Colonic mucosa (tissue), 4 donors: ENCODE data around the gene SIGLEC6. TPM values are rescaled to one million over a fixed set of nuclear protein-coding genes. Genes with fewer than 3 reads are reported as not detected.

Experiments
- DNase-seq: peaks from one replicate; pipeline ENCODE4 v3.0.0-alpha.2; 2020
- H3K27ac ChIP-seq: fragments of 200-600 bp; one replicate; pipeline ENCODE4 v1.8.0; 2021
- H3K27me3 ChIP-seq: fragments of 200-600 bp; one replicate; pipeline ENCODE4 v1.8.0; 2021
- H3K36me3 ChIP-seq: fragments of 200-600 bp; one replicate; pipeline ENCODE4 v1.8.0; 2021
- H3K4me1 ChIP-seq: fragments of 200-600 bp; one replicate; pipeline ENCODE4 v1.8.0; 2021; ENCODE audit warnings: mild to moderate bottlenecking
- H3K4me3 ChIP-seq: fragments of 200-600 bp; one replicate; pipeline ENCODE4 v1.8.0; 2021
- H3K9ac ChIP-seq, 2 donors: one replicate each; pipeline ENCODE4 v1.7.0; 2013; ENCODE audit warnings: control low read depth in 2 of 2, low read depth in 2 of 2, low read length in 2 of 2
- H3K9me3 ChIP-seq: fragments of 200-600 bp; one replicate; pipeline ENCODE4 v1.8.0; 2021
- CTCF ChIP-seq: fragments of 200-600 bp; IDR thresholded peaks from one replicate; pipeline ENCODE4 v1.8.0; 2022; ENCODE audit warnings: antibody characterized with exemption, mild to moderate bottlenecking
- intact Hi-C: fragments of 100-400 bp; cut with DNase I; formaldehyde crosslinking; loops from one replicate; pipeline ENCODE4 v1.14.1; 2022
- total RNA-seq, 2 donors: library from RNA; stranded (reverse); fragmentation: NEBNext Ultra II Directional in 1 of 2; extraction: Animal tissue kit (Norgen Biotek cat#: 25700) in 1 of 2; gene quantifications; one replicate each; pipeline ENCODE4 v1.2.1, GENCODE V29; 2021
- donor health status: healthy.
- donor health status: DM: no; HTN: no; CAD: no.
- donor health status: DM: no; HTN: no; CAD: no.

SIGLEC6 gene
- total RNA-seq, 2 donors from 2014 or later, result 0.98 to 1.9 TPM

GRCh38 chr19:51472607-51473006 is 58.9 kb downstream of the SIGLEC6 start:
- H3K27me3 ChIP-seq, result no peaks in the 10 kb centered on the region
- no peak overlapping the region for H3K27ac ChIP-seq
- no peaks in the 10 kb centered on the region for H3K9me3 ChIP-seq
- intact Hi-C loops, result loop anchor here (5.0 kb wide), 2 partner anchors 40 to 185 kb away; no protein-coding TSS in a partner anchor
- H3K4me3 ChIP-seq, result no peak overlapping the region
- no peak overlapping the region for H3K9ac ChIP-seq
- no peak for DNase-seq
- H3K4me1 ChIP-seq, result no peaks in the 10 kb centered on the region
- no peaks in the 10 kb centered on the region for H3K36me3 ChIP-seq
- TF ChIP-seq CTCF, result no peak

- H3K9me3 ChIP-seq, result no peaks in the 10 kb centered on the region
- no peak for TF ChIP-seq CTCF
- intact Hi-C loops, result loop anchor here (5.0 kb wide), 2 partner anchors 41 to 186 kb away; no protein-coding TSS in a partner anchor
- H3K27me3 ChIP-seq, result no peaks in the 10 kb centered on the region
- H3K36me3 ChIP-seq, result no peaks in the 10 kb centered on the region
- H3K4me1 ChIP-seq, result no peaks in the 10 kb centered on the region
- H3K27ac ChIP-seq, result no peak overlapping the region
- no peak for DNase-seq
- H3K9ac ChIP-seq, result no peak overlapping the region
- H3K4me3 ChIP-seq, result no peak overlapping the region
Measured at GRCh38 chr19:51471527-51471926, 59.9 kb downstream of the SIGLEC6 start.

DNA sequence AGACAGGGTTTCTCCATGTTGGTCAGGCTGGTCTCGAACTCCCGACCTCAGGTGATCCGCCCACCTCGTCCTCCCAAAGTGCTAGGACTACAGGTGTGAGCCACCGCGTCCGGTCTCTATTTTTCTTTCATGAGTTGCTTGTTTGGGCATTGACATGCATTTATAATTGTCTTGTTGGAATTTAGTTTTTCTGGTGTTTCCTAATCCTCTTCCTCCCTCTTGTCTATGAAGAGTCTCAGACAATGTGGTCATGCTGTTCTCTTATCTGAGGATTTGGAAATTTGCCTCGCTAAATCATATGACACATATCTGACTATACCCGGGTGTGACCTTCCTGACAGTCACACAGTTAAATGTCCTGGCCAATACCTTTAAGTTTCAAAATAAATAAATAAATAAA is 60.5 kb downstream of the SIGLEC6 start:
- DNase-seq, result no peak
- no peaks in the 10 kb centered on the region for H3K27me3 ChIP-seq
- H3K36me3 ChIP-seq, result no peaks in the 10 kb centered on the region
- no peak overlapping the region for H3K9ac ChIP-seq
- no peak for TF ChIP-seq CTCF
- no peaks in the 10 kb centered on the region for H3K9me3 ChIP-seq
- intact Hi-C loops, result loop anchor here (5.0 kb wide), 2 partner anchors 41 to 186 kb away; no protein-coding TSS in a partner anchor
- H3K4me3 ChIP-seq, result no peak overlapping the region
- no peak overlapping the region for H3K27ac ChIP-seq
- no peaks in the 10 kb centered on the region for H3K4me1 ChIP-seq

GRCh38 chr19:51469629-51470028 is 61.8 kb downstream of the SIGLEC6 start:
- no peak for TF ChIP-seq CTCF
- intact Hi-C loops, result loop anchor here (5.0 kb wide), 2 partner anchors 43 to 188 kb away; no protein-coding TSS in a partner anchor
- H3K27me3 ChIP-seq, result no peaks in the 10 kb centered on the region

DNA sequence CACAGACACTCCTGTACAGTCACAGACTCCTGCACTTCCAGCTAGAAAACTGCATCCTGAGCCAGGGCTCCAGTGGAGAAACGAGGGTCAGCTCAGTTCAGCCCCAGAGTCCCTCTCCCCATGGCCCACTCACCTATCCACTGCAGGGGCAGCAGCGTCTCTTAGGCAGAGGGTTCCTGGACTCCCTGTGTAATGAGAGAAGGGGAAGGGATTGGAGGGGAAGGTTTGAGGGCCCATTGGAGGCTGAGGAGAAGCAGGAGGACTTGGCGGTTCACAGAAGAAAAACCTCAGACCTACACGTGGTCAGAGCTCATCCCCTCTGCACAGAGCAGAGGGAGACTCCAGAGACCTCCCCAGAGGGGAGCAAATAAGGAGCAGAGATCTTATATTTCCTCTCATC is 62.3 kb downstream of the SIGLEC6 start:
- Histone ChIP-seq H3K9ac (no peak overlapping the region), H3K36me3 (no peaks in the 10 kb centered on the region), H3K4me1 (no peaks in the 10 kb centered on the region), H3K27me3 (no peaks in the 10 kb centered on the region), H3K4me3 (no peak overlapping the region), H3K9me3 (no peaks in the 10 kb centered on the region), H3K27ac (no peak overlapping the region)
- TF ChIP-seq CTCF, result no peak
- intact Hi-C loops, result no loop called here
- DNase-seq, result no peak

More at GRCh38 chr19:51469629-51470028, 61.8 kb downstream of the SIGLEC6 start:
- Histone ChIP-seq H3K9ac (no peak overlapping the region), H3K4me3 (no peak overlapping the region), H3K36me3 (no peaks in the 10 kb centered on the region), H3K4me1 (no peaks in the 10 kb centered on the region), H3K27ac (no peak overlapping the region), H3K9me3 (no peaks in the 10 kb centered on the region)
- DNase-seq, result no peak
